ENCODE results near the gene FSIP1.

The FSIP1 gene

DNA sequence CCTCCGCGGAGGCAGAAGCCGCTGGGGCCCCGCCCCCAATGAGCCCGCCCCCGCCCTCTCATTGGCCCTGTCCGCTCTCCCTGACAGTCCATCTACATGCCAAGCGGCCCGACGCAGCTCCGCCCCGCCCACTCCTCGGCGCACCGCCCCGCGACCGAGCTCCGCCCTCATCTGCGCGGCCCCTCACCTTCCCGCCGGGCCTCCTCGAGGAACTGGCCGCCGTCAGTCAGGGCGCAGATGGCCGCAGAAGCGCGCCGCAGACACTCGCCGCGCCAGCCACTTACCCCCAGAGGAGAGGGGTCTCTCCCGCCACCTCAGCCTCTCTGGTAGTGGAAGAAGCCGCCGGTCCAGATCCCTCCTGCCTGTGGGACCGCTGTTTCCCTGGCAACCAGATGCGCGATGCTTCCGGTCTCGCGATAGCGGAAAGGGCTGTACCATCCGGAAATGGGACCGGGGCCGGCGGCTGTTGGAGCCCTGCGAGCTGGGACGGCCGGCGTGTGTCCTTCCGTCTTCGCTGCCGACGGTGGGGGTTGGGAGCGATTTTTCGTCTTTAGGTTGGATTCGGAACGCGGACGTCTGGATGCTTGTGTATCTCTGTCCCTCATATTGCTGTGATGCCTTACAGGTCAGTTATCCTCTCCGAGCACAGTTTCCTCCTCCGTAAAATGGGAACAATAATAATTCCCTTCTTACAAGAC, at the start of gene FSIP1:
Gene FSIP1, minus strand, starts transcription at position 401 of the 698 bp plus-strand sequence. CDS start 6,317 bp downstream, outside the sequence.
- H3K4me3 ChIP-seq (ENCODE audit: low read depth, low read length): peak within 1 kb of the TSS; percentile 78
- TF ChIP-seq, protein P1, sequence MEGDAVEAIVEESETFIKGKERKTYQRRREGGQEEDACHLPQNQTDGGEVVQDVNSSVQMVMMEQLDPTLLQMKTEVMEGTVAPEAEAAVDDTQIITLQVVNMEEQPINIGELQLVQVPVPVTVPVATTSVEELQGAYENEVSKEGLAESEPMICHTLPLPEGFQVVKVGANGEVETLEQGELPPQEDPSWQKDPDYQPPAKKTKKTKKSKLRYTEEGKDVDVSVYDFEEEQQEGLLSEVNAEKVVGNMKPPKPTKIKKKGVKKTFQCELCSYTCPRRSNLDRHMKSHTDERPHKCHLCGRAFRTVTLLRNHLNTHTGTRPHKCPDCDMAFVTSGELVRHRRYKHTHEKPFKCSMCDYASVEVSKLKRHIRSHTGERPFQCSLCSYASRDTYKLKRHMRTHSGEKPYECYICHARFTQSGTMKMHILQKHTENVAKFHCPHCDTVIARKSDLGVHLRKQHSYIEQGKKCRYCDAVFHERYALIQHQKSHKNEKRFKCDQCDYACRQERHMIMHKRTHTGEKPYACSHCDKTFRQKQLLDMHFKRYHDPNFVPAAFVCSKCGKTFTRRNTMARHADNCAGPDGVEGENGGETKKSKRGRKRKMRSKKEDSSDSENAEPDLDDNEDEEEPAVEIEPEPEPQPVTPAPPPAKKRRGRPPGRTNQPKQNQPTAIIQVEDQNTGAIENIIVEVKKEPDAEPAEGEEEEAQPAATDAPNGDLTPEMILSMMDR (IDR thresholded peaks at IDR 0.05; ENCODE audit: low read depth, low read length, missing control alignments): no peak
- DNase-seq (ENCODE audit: low read depth): peak; percentile 90
- in situ Hi-C loops (cut with HindIII; ENCODE audit: low sequenced_read_pairs): loop anchor here (25.0 kb wide), 1 partner anchor 230 kb away; no protein-coding TSS in a partner anchor

DNA sequence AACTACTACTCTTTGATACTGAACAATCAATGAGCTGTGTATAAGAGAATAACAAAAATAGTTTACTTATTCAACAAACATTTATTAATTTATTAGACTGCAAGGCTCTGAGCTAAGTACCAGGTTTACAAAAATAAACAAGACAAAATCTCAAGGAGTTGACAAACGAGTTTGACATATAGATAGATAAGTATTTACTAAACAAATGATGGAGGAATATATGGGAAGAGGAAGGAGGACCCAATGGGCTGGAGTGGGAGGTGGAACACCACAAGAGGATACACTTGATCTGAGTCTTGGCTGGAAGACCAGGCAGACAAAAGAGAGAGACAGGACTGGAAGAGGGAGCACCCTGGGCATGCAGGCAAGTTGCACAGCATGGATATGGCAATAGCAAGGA, 47.5 kb upstream of the FSIP1 start:
- no peak for DNase-seq (ENCODE audit: low read depth)
- TF ChIP-seq, protein P1 (IDR thresholded peaks at IDR 0.05; ENCODE audit: low read depth, low read length, missing control alignments): no peak
- in situ Hi-C loops (cut with HindIII; ENCODE audit: low sequenced_read_pairs): no loop called here
- no peak overlapping the region for H3K4me3 ChIP-seq (ENCODE audit: low read depth, low read length)

DNA sequence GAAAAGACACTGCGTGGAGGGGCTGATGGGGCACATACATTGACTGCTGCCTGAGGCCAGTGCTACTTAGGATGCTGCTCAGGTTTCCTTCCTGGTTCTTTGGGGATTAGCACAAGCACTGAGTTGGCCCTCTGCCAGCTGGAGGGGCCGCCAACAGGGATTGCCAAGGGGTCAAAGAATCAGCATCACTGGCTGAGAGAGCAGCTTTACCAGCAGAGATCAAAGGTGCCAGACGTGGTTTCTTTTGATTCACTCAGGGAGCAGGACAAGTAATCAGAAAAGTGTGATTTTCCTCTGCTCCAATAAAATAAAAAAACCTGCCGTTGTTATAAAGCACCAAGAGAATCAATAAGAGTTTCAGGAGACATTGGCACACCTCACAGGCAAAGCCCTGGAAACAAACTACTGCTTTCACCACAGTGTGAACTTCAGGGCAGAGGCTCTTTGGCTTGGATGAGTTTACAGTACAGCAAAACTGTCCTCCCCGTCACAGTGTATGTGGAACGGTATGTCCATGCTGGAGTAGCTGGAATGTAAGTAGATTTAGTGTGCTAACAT, 45.8 kb upstream of the FSIP1 start:
- TF ChIP-seq, protein P1 (IDR thresholded peaks at IDR 0.05; ENCODE audit: low read depth, low read length, missing control alignments): no peak
- no peak overlapping the region for H3K4me3 ChIP-seq (ENCODE audit: low read depth, low read length)
- in situ Hi-C loops (cut with HindIII; ENCODE audit: low sequenced_read_pairs): no loop called here
- DNase-seq (ENCODE audit: low read depth): peak; percentile 28

DNA sequence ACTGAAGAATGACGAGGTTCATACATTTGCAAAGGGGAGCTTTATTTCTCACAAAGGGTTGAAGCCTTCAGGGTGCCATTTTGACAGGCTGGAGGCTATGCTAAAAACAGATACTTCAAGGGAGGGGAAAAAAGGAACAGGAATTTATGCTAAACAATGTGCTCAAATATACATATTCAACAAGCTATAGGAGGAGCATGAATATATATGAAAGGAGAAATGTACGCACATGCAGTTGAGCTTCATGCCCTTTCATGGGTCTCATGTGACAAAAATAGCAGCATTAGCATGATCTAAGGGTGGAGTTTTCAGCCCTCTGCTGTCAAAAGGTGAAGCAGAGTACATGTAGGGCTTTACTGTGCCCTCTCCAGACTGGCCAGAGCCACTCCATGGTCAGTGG, 44.3 kb upstream of the FSIP1 start:
- TF ChIP-seq, protein P1 (IDR thresholded peaks at IDR 0.05; ENCODE audit: low read depth, low read length, missing control alignments): no peak
- in situ Hi-C loops (cut with HindIII; ENCODE audit: low sequenced_read_pairs): no loop called here
- no peak for DNase-seq (ENCODE audit: low read depth)
- H3K4me3 ChIP-seq (ENCODE audit: low read depth, low read length): no peak overlapping the region

DNA sequence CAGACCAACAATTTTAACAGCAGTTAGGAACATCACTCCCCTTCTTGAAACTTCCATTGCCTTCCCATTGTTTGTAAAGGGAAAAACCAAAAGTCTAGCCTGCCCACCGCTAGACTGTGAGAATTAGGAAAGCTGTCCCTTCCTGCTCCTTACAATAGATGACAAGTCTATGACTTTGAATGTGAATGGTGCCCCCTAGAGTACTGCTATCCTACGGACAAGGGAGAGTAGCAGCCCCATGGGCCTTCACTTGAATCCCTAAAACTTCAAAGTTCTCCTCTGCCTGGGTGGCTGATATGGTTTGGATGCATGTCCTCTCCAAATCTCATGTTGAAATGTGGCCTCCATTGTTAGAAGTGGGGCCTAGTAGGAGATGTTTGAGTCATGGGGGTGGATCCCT, 41.0 kb upstream of the FSIP1 start:
- DNase-seq (ENCODE audit: low read depth): no peak
- TF ChIP-seq, protein P1 (IDR thresholded peaks at IDR 0.05; ENCODE audit: low read depth, low read length, missing control alignments): no peak

DNA sequence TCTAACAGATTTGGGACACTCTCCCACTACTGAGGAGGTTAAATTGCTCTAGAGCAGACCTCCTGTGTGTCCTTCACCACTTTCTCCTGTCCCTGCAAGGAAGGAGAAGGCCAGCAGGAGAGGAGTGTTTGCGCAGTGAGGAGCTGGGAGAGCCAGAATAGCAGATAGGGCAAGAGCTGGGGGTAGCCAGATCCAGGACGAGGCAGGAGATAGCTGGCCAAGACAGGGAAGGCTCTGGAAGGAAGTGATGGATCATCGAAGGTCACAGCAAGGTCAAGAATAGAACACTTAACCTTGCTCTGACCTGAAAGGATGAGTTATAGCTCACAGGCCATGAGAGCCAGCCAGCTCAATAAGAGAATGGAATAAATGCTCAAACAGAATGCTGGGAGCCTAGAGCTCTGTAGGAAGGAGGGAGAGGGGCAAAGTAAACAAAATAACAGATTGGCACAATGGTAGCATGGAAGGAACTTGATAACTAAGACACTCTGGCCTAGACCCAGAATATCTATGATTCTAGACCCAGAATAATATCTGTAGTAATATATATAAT, 37.5 kb upstream of the FSIP1 start:
- no peak for DNase-seq (ENCODE audit: low read depth)
- in situ Hi-C loops (cut with HindIII; ENCODE audit: low sequenced_read_pairs): no loop called here
- no peak overlapping the region for H3K4me3 ChIP-seq (ENCODE audit: low read depth, low read length)
- TF ChIP-seq, protein P1 (IDR thresholded peaks at IDR 0.05; ENCODE audit: low read depth, low read length, missing control alignments): no peak

More for the DNA sequence above, 41.0 kb upstream of the FSIP1 start:
- H3K4me3 ChIP-seq (ENCODE audit: low read depth, low read length): no peak overlapping the region
- in situ Hi-C loops (cut with HindIII; ENCODE audit: low sequenced_read_pairs): no loop called here
